ES-I3 (cell line): Measurements from ENCODE around the gene ETV6.
"Not testable (repeated sequence)": the region's sequence is repeated elsewhere in the genome, so short reads cannot be mapped to it uniquely, and the experiment has no call there.

Experiments used
- H3K36me3 ChIP-seq: 2 replicates; pipeline ENCODE4 v1.6.1; 2013; ENCODE audit warnings: mild to moderate bottlenecking, low read length, control low read depth, moderate library complexity; ENCODE audit not compliant: insufficient read depth
- H3K4me1 ChIP-seq: 2 replicates; pipeline ENCODE4 v1.6.1; 2013; ENCODE audit warnings: mild to moderate bottlenecking, control low read depth, low read length; ENCODE audit not compliant: insufficient read depth
- H3K9ac ChIP-seq: 2 replicates; pipeline ENCODE4 v1.6.1; 2013; ENCODE audit warnings: low read depth, mild to moderate bottlenecking, low read length, moderate library complexity
- H3K9me3 ChIP-seq: 2 replicates; pipeline ENCODE4 v1.6.1; 2013; ENCODE audit warnings: mild to moderate bottlenecking, low read length, moderate library complexity; ENCODE audit not compliant: control insufficient read depth, insufficient read depth

ETV6 gene

DNA sequence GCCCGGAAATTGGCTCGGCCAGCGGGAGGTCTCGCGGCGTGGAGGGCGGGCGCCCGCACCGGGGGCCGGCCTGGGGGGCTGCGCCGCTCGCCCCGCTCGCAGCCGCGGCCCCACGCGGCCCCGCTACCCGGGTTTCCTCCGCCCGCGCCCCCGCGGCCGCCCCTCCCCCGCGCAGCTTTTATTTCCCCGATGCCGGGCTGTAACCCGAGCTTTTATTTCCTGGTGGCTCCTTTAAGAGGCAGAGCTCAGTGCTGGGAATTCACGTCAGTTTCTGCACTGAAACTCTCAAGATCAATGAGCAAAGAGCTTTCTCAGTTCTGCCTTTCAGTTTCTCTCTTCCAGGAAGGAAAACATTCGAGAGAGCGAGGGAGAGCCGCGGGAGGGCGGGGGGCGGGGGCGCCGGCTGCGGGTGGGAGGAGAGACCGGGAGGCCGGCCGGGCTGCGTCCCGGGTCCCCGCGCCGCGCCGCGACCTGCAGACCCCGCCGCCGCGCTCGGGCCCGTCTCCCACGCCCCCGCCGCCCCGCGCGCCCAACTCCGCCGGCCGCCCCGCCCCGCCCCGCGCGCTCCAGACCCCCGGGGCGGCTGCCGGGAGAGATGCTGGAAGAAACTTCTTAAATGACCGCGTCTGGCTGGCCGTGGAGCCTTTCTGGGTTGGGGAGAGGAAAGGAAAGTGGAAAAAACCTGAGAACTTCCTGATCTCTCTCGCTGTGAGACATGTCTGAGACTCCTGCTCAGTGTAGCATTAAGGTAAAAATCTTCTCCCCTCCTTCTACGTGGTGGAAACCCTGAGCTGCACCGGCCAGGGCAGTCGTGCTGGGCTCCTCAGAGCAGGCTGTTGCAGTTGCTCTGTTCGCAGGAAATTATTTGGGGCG lies at the start of gene ETV6:
Gene ETV6 (plus strand): TSS at position 262 of the 873 bp plus-strand sequence. CDS start 454 bp downstream, at position 716.
- Histone ChIP-seq H3K4me1 (peaks cover 19% of the 10 kb centered on the region), H3K36me3 (no peaks in the 10 kb centered on the region), H3K9me3 (no peaks in the 10 kb centered on the region), H3K9ac (peak within 1 kb of the TSS; percentile 98)

DNA sequence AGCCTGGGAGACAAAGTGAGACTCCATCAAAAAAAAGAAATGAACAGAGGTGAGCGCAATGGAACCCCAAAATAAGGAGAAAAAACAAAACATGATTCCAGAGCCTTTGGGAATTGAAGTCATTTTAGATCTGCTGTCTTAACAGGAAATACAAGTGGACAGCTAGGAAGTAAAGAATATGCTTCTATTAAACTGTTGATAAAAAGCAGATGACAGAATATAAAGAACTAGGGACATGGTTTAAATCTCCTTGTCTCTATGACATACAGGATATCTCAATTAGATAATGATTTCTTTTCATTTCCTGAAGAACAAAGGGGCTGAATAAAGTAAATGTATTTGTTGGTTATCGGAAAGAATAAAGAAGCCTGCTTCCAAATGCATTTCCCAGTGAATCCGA lies 49.3 kb upstream of the ETV6 start:
- no peak overlapping the region for H3K9ac ChIP-seq
- H3K4me1 ChIP-seq, result peaks cover 11% of the 10 kb centered on the region
- H3K9me3 ChIP-seq, result no peaks in the 10 kb centered on the region
- no peaks in the 10 kb centered on the region for H3K36me3 ChIP-seq

DNA sequence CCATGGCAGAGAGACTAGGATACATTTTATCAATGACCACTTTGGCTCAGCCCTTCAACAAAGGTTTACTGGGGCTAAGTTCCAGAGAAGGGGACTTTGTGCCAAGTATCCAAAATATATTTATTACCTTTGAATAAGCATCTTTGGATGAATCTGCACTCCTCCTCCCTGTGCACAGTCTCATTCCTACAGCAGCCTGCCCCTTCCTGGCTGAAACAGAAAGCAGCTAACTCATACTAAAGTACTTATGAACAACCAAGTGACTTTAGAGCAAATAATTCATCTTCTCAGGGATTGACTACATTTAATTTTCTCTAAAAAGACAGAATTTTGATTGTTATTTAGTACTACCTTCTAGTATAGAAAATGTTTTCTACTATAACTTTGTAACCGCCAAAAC lies 47.8 kb upstream of the ETV6 start:
- Histone ChIP-seq H3K4me1 (peaks cover 11% of the 10 kb centered on the region), H3K36me3 (no peaks in the 10 kb centered on the region), H3K9ac (no peak overlapping the region), H3K9me3 (no peaks in the 10 kb centered on the region)

DNA sequence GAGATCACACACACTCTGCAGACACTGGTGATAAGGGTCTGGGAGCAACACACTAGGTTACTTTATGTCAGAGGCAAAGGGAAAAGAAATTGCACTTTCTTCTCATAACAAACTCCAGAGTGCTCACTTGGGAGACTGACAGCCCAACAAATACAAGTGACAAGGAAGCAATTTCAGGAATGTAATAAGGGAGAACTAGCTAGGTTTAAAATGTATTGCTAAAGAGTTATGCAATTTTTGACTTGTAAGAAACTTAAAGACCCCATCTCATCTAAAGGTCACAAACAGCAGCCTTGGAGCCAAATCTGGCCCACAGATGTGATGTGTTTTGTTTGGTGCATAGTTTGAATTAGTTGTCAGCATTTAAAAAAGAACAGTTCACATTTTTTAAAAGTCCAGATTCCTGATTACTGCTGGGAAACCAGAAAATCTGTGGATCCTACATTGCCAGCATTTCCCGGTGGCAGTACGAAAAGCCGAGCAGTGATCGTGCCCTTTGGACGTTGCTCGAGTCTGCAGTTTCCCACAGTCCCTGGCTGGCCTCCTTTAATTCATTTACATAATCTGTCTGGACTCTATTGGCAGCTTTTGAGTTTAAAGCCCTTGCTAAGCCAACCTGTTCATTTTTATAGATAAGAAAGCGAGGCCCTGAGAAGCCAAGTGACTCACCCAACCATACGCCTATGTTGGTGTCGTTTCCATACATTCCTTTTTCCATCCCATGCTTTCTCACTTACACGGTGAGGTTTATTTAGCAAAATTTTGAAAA lies 42.0 kb upstream of the ETV6 start:
- no peaks in the 10 kb centered on the region for H3K9me3 ChIP-seq
- H3K36me3 ChIP-seq, result no peaks in the 10 kb centered on the region
- H3K9ac ChIP-seq, result no peak overlapping the region
- H3K4me1 ChIP-seq, result peaks cover 27% of the 10 kb centered on the region

DNA sequence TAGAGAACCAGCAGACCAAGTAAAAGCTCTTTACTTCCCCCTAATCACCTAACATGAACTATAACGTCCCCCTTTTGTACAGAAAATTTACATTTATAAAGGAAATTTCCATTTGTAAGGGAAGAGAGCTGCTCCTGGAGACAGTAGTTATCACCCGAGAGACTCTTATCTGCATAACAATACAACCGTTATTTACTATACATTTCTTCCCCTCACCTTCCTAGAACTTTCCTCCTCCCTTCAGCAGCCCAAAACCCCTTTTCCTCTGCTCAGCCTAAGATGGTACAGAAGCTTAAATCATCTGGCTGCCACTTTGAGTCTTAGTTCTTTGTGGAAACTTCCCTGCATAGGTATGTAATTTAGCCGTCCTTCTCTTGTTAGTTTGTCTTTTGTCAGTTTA lies 40.4 kb upstream of the ETV6 start:
- Histone ChIP-seq H3K36me3 (no peaks in the 10 kb centered on the region), H3K9ac (peak overlapping the region; percentile 30; the same call in 1 of the 2 replicates), H3K4me1 (peaks cover 20% of the 10 kb centered on the region), H3K9me3 (no peaks in the 10 kb centered on the region)

DNA sequence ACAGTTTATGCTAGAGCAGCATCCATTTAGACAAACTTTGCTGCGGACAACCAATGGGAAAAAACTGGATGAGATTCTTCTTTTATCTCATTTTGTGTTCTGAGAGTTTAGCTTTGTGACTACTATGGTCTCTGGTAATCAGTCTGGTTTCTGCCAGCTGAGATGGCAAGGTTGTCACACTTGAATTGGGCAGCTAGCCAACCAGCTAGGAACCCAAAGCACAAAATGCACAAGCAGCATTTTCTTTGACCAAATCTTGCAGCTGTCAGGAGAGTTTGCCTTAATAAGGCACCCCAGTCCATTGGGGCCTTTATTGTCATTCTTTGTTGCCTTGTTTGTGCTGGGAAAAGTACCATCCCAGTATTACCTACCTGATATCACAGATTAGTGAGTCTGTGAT lies 34.0 kb upstream of the ETV6 start:
- H3K9ac ChIP-seq, result no peak overlapping the region
- peaks cover 13% of the 10 kb centered on the region for H3K4me1 ChIP-seq
- no peaks in the 10 kb centered on the region for H3K9me3 ChIP-seq
- H3K36me3 ChIP-seq, result no peaks in the 10 kb centered on the region

DNA sequence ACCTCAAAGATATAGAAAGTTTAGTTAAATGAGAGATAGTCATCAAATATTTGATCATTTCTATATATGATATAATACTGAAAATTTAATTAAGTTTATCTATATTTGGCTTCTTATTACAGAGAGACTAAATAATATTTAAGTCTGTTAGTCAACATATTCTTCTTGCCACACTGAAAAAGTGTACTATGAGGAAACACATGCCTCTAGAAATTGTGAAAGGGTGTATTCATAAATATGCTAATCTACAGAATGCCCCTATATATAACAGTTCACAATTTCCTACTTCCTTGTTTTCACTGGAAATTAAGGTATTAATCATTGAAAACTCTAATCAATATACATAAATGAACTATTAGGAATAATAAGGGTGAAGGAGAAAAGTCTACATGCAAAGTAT lies 31.4 kb upstream of the ETV6 start:
- H3K9ac ChIP-seq, result no peak overlapping the region

DNA sequence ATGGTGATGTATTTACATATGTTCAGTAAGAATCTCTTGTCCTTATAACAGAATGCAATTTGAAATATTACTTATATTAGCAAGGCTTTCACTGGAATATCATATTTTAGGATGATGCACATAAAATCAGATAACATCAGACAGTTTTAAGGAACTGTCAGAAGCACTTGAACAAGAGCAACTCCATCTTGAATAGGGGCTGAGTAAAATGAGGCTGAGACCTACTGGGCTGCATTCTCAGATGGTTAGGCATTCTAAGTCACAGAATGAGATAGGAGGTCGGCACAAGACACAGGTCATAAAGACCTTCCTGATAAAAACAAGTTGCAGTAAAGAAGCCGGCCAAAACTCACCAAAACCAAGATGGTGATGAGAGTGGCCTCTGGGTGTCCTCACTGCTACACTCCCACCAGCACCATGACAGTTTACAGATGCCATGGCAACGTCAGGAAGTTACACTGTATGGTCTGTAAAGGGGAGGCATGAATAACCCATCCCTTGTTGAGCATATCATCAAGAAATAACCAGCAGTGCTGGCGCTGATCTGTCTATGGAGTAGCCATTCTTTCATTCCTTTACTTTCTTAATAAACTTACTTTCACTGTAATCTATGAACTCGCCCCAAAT lies 27.6 kb upstream of the ETV6 start:
- Histone ChIP-seq H3K9me3 (no peaks in the 10 kb centered on the region), H3K9ac (no peak overlapping the region), H3K36me3 (no peaks in the 10 kb centered on the region), H3K4me1 (peaks cover 26% of the 10 kb centered on the region)

More for the DNA sequence above, 31.4 kb upstream of the ETV6 start:
- Histone ChIP-seq H3K4me1 (peaks cover 17% of the 10 kb centered on the region), H3K36me3 (no peaks in the 10 kb centered on the region), H3K9me3 (no peaks in the 10 kb centered on the region)

DNA sequence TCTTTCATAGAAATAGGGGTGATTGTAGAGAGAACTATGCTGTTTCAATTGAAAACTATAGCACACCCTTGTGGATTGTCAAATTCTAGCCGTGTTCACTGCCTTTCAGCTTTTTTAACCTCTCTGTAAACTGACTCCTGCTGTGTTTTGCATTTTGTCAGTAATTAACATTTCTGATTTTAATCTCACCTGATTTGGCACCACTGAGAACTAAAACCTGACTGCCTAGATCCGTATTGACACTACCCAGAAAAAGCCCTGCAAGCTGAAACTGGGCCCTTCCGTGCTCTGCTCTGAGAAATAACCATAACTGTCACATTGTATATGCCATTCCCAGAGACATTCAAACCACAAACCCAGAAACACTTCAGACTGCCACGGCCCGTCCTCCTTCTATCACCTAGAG lies 26.6 kb upstream of the ETV6 start:
- no peak overlapping the region for H3K9ac ChIP-seq
- H3K9me3 ChIP-seq, result no peaks in the 10 kb centered on the region
- peaks cover 23% of the 10 kb centered on the region for H3K4me1 ChIP-seq
- no peaks in the 10 kb centered on the region for H3K36me3 ChIP-seq

DNA sequence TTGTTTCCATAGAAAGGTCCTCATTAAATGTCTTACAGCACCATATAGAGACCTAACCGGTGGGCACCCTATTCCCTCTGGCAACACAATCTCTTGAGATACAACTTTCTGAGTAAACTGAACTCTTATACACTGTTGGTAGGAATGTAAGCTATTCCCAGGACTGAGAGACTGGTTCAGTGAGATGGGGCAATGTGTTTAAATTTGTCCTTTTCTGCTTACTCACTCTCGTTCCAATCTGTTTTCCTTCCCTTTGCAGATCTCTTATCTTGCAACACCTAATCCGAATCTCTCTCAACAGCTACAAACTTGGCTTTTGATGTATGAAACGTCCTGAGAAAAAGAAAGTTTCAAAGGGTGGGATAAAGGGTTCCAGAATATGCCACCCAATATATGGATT lies 26.1 kb upstream of the ETV6 start:
- no peaks in the 10 kb centered on the region for H3K36me3 ChIP-seq
- no peak overlapping the region for H3K9ac ChIP-seq
- no peaks in the 10 kb centered on the region for H3K9me3 ChIP-seq
- H3K4me1 ChIP-seq, result peaks cover 21% of the 10 kb centered on the region

DNA sequence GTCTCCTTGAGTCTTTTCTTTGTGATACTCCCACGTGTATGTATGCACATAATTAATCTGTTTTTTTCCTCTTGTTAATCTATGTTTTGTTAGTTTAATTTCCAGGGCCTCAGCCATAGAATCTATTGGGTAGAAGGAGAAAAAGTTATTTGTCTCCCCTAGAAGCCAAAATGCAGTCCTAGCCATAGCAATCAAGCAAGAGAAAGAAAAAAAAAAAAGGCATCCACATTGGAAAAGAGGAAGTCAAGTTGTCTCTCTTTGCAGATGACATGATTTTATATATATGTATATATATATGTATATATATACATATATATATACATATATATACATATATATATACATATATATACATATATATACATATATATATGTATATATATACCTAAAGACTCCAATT lies 25.4 kb upstream of the ETV6 start:
- no peak overlapping the region for H3K9ac ChIP-seq
- no peaks in the 10 kb centered on the region for H3K36me3 ChIP-seq
- H3K9me3 ChIP-seq, result no peaks in the 10 kb centered on the region
- H3K4me1 ChIP-seq, result peaks cover 17% of the 10 kb centered on the region

DNA sequence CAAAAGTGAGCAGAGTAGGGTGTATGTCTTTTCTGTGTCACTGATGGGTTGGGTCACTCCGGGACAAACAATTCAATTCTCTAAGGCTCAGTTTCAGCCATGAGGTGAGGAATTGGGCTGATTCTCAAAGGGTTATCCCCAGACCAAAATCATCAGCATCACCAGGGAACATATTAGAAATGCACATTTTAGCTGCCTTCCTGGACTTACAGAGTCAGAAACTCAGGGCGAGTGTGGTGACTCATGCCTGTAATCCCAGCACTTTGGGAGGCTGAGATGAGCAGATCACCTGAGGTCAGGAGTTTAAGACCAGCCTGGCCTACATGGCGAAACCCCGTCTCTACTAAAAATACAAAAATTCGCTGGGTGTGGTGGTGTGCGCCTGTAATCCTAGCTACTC lies 21.8 kb upstream of the ETV6 start:
- H3K9me3 ChIP-seq, H3K36me3 ChIP-seq, H3K9ac ChIP-seq: not testable (repeated sequence)
- H3K4me1 ChIP-seq, result peaks cover 13% of the 10 kb centered on the region

DNA sequence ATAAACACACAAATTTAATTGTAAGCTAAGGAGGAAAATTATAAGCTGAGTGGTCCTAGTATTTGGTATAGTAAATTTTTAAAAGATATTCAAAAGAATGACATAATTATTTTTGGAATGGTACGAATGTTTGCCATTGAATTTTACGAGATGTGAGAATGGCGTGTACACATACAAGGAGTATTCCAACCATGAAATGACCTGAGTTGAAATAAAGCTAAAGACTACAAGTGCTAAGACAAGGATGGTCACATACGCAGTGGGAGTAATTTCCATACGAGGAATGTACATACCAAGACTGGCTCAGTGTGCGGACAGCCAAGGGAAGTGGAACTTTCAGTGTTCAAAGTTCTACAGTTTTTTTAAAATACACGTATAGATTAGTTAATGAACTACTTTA lies 21.1 kb upstream of the ETV6 start:
- Histone ChIP-seq H3K36me3 (no peaks in the 10 kb centered on the region), H3K4me1 (peaks cover 7% of the 10 kb centered on the region), H3K9me3 (no peaks in the 10 kb centered on the region), H3K9ac (no peak overlapping the region)

DNA sequence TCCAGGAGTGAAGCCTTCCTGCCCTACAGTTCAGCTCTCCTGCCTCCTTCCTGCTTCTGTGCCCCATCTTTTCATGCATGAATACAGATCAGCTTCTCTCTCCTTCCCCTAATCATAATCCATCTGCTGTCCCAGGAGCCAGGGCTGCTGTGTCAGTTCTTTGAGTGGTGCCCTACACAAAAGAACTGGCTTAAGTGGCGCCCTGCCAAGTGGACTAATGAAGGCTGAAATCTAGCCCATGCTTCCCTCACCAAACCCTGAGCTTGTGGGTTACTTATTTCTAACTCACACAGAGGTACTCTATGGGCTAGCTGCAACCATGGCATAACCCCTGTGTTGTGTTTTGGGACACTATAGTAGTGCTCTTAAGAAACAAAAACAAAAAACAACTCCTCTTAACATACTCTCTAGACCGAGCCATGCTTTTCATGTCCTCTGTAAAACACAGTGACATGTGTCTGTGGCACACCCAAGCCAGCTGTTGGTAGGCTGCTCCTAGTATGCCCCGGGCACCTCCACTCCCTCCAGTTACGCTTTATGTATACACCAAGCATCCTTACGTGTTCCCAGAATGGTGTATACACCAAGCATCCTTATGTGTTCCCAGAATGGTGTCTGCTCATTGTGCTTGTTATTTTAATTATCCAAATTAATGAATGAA lies 19.3 kb upstream of the ETV6 start:
- no peak overlapping the region for H3K9ac ChIP-seq
- H3K4me1 ChIP-seq, result no peaks in the 10 kb centered on the region
- no peaks in the 10 kb centered on the region for H3K36me3 ChIP-seq
- peaks cover 2% of the 10 kb centered on the region; the same call in 1 of the 2 replicates for H3K9me3 ChIP-seq
